Uterus (tissue), 2 donors: Measurements from ENCODE around the gene SMIM10L1.

ENCODE experiments used
- CTCF ChIP-seq, 4 experiments: fragments of 200-600 bp in 2 of 4; fragments of 450-650 bp in 2 of 4; sonication (generic) in 2 of 4; IDR thresholded peaks; one replicate each; pipeline ENCODE4 v1.5.1; 2016 to 2019; ENCODE audit warnings: antibody characterized with exemption in 4 of 4, mild to moderate bottlenecking in 2 of 4, moderate library complexity in 1 of 4
- POLR2A ChIP-seq, 2 donors: fragments of 450-650 bp; IDR thresholded peaks; one replicate each; pipeline ENCODE4 v1.6.1; 2016; ENCODE audit warnings: antibody characterized with exemption in 2 of 2, mild to moderate bottlenecking in 1 of 2, moderate library complexity in 1 of 2

DNA sequence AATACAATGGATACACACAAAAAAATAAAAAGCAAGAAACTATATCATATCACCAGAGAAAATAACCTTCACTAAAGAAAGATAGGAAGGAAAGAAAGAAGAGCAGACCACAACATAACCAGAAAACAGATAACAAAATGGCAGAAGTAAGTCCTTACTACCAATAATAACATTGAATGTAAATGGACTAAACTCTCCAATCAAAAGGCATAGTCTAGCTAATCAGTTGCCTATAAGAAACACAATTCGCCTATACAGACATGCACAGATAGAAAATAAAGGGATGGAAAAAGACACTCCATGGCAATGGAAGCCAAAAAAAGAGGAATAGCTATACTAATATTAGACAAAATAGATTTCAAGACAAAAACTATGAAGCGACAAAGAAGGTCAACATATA lies 27.6 kb upstream of the SMIM10L1 start:
- no peak for TF ChIP-seq CTCF (IDR thresholded peaks at IDR 0.05)
- TF ChIP-seq POLR2A (IDR thresholded peaks at IDR 0.05) = no peak
